Neural cell (in vitro differentiated cells): ENCODE results near the gene HOXA10. TPM values are rescaled to one million over a fixed set of nuclear protein-coding genes. Genes with fewer than 3 reads are reported as not detected.

Experiments
- H2AFZ ChIP-seq: fragments of 200-600, 300-800 bp; sonication (generic), shearing (Covaris generic); 2 replicates; pipeline ENCODE4 v1.6.0; 2014; ENCODE audit warnings: low read depth, mild to moderate bottlenecking, antibody characterized with exemption, low read length, moderate library complexity
- H3F3A ChIP-seq: fragments of 200-600 bp; shearing (Covaris generic); 2 replicates; pipeline ENCODE4 v1.6.1; 2016; ENCODE audit warnings: mild to moderate bottlenecking, moderate library complexity, mixed read lengths, antibody characterized with exemption, low read length; ENCODE audit not compliant: insufficient read depth, poor library complexity, severe bottlenecking
- H3K27ac ChIP-seq: fragments of 200-600, 300-800 bp; sonication (generic), shearing (Covaris generic); 2 replicates; pipeline ENCODE4 v1.5.1; 2014; ENCODE audit warnings: mild to moderate bottlenecking, low read length, moderate library complexity
- H3K27me3 ChIP-seq: fragments of 300-800, 200-600 bp; sonication (generic), shearing (Covaris generic); 2 replicates; pipeline ENCODE4 v1.6.0; 2014; ENCODE audit warnings: mild to moderate bottlenecking, low read depth, low read length, moderate library complexity; ENCODE audit not compliant: insufficient read depth
- H3K36me3 ChIP-seq: fragments of 300-800, 200-600 bp; sonication (generic), shearing (Covaris generic); 2 replicates; pipeline ENCODE4 v1.5.1; 2014; ENCODE audit warnings: mild to moderate bottlenecking, antibody characterized with exemption, low read length, moderate library complexity; ENCODE audit not compliant: insufficient read depth
- H3K4me2 ChIP-seq: fragments of 300-800, 200-600 bp; sonication (generic), shearing (Covaris generic); 2 replicates; pipeline ENCODE4 v1.6.0; 2014; ENCODE audit warnings: mild to moderate bottlenecking, low read length
- H3K4me3 ChIP-seq: fragments of 300-800, 200-600 bp; sonication (generic), shearing (Covaris generic); 2 replicates; pipeline ENCODE4 v1.5.1; 2014; ENCODE audit warnings: mild to moderate bottlenecking, low read length, moderate library complexity
- H3K79me2 ChIP-seq: fragments of 200-600 bp; shearing (Covaris generic); replicated peaks from 2 replicates; pipeline ENCODE4 v1.6.0; 2014; ENCODE audit warnings: mild to moderate bottlenecking, low read length, moderate library complexity; ENCODE audit not compliant: insufficient read depth
- H3K9ac ChIP-seq: fragments of 300-800, 200-600 bp; sonication (generic), shearing (Covaris generic); 2 replicates; pipeline ENCODE4 v1.6.1; 2016; ENCODE audit warnings: mild to moderate bottlenecking, low read length, mixed read lengths
- H3K9me2 ChIP-seq: fragments of 200-600 bp; shearing (Covaris generic); 2 replicates; pipeline ENCODE4 v1.6.1; 2016; ENCODE audit warnings: mild to moderate bottlenecking, low read length, mixed read lengths; ENCODE audit not compliant: insufficient read depth
- H3K9me3 ChIP-seq: fragments of 200-600, 300-800 bp; sonication (generic), shearing (Covaris generic); 2 replicates; pipeline ENCODE4 v1.6.1; 2016; ENCODE audit warnings: mild to moderate bottlenecking, mixed run types, low read length, moderate library complexity, mixed read lengths
- H4K20me1 ChIP-seq: fragments of 200-600 bp; shearing (Covaris generic); 2 replicates; pipeline ENCODE4 v1.6.1; 2016; ENCODE audit warnings: mild to moderate bottlenecking, mixed run types; ENCODE audit not compliant: insufficient read depth
- EP300 ChIP-seq: fragments of 450-650 bp; conservative IDR thresholded peaks from 2 replicates; pipeline ENCODE4 v1.6.1; 2014; ENCODE audit warnings: antibody characterized with exemption, mild to moderate bottlenecking, moderate library complexity; ENCODE audit not compliant: poor library complexity, severe bottlenecking
- EZH2 ChIP-seq: fragments of 200-600, 300-800 bp; shearing (Covaris generic), sonication (generic); IDR thresholded peaks from 2 replicates; pipeline ENCODE4 v1.6.1; 2014; ENCODE audit warnings: antibody characterized with exemption, low read length, borderline replicate concordance, mild to moderate bottlenecking; ENCODE audit not compliant: insufficient read depth, poor library complexity, severe bottlenecking
- POLR2AphosphoS5 ChIP-seq: IDR thresholded peaks from 2 replicates; pipeline ENCODE4 v1.6.1; 2012
- RAD21 ChIP-seq: fragments of 450-650 bp; conservative IDR thresholded peaks from 2 replicates; pipeline ENCODE4 v1.6.1; 2014; ENCODE audit warnings: antibody characterized with exemption, mild to moderate bottlenecking, moderate library complexity
- REST ChIP-seq: IDR thresholded peaks from 2 replicates; pipeline ENCODE4 v1.6.1; 2012; ENCODE audit warnings: borderline replicate concordance
- SMC3 ChIP-seq: fragments of 450-650 bp; conservative IDR thresholded peaks from 2 replicates; pipeline ENCODE4 v1.6.1; 2014; ENCODE audit warnings: antibody characterized with exemption, mild to moderate bottlenecking, moderate library complexity; ENCODE audit not compliant: poor library complexity
- TAF1 ChIP-seq: IDR thresholded peaks from 2 replicates; pipeline ENCODE4 v1.6.1; 2012; ENCODE audit warnings: low read depth
- polyA plus RNA-seq: library from polyadenylated mRNA; depleted of rRNA; stranded (reverse); fragments of >200 nt; gene quantifications from 2 replicates; pipeline ENCODE4 v1.2.3, GENCODE V29; 2014
- TF ChIP-seq, protein P1 (sequence below): fragments of 450-650 bp; IDR thresholded peaks from 2 replicates; pipeline ENCODE4 v1.5.1; 2014; ENCODE audit warnings: antibody characterized with exemption, mild to moderate bottlenecking, moderate library complexity; ENCODE audit not compliant: poor library complexity, severe bottlenecking

Gene HOXA10
- polyA plus RNA-seq, 1 donor from 2014 or later, result not detected

- Histone ChIP-seq H4K20me1 (no peaks in the 10 kb centered on the region), H2AFZ (no peak overlapping the region), H3K9ac (no peak overlapping the region), H3K4me3 (no peak overlapping the region), H3K9me3 (no peaks in the 10 kb centered on the region), H3K79me2 (no peaks in the 10 kb centered on the region), H3K4me2 (no peak overlapping the region), H3K36me3 (no peaks in the 10 kb centered on the region), H3F3A (no peaks in the 10 kb centered on the region), H3K27me3 (peaks cover 98% of the 10 kb centered on the region), H3K9me2 (no peaks in the 10 kb centered on the region), H3K27ac (no peak overlapping the region)
- TF ChIP-seq EZH2 (peak; percentile 69), REST (no peak)
Observed at GRCh38 chr7:27204851-27205322, 30.8 kb upstream of the HOXA10 start.

DNA sequence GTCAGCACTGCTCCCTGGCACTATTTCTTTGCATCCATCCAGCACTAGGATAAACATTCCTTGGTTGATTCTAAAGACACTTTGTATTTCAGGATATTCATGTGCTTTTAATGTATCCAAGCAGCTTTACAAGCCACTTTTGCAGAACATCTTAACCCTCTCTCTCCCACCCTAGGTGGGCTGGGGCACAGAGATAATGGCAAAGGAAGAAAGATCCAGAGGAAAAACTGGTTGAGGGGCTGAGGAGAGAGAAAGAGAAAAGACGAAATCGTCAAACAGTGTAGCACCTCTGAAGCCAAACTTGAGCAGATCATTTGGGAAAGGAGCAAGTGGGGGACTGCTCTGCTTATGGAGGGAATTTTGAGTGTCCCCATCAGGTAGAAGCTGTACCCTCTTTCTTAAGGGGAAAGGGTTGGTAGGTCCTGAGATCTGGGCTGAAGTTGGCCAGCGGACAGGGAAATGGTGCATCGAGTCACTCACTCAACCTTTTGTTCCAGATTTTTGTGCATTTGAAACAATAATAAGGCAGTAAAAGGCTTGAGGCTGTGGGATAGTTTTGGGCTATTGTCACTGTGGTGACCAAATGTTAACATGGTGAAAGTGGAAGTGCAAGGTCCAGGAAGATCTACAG is 30.0 kb upstream of the HOXA10 start:
- H3K27me3 ChIP-seq, result peaks cover 93% of the 10 kb centered on the region
- no peak for TF ChIP-seq TAF1
- TF ChIP-seq, protein P1, sequence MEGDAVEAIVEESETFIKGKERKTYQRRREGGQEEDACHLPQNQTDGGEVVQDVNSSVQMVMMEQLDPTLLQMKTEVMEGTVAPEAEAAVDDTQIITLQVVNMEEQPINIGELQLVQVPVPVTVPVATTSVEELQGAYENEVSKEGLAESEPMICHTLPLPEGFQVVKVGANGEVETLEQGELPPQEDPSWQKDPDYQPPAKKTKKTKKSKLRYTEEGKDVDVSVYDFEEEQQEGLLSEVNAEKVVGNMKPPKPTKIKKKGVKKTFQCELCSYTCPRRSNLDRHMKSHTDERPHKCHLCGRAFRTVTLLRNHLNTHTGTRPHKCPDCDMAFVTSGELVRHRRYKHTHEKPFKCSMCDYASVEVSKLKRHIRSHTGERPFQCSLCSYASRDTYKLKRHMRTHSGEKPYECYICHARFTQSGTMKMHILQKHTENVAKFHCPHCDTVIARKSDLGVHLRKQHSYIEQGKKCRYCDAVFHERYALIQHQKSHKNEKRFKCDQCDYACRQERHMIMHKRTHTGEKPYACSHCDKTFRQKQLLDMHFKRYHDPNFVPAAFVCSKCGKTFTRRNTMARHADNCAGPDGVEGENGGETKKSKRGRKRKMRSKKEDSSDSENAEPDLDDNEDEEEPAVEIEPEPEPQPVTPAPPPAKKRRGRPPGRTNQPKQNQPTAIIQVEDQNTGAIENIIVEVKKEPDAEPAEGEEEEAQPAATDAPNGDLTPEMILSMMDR, result no peak
- TF ChIP-seq POLR2AphosphoS5, result no peak
- TF ChIP-seq EP300, result no peak
- TF ChIP-seq REST, result no peak
- TF ChIP-seq RAD21, result no peak
- no peak for TF ChIP-seq SMC3
- no peaks in the 10 kb centered on the region for H3K9me2 ChIP-seq
- no peak overlapping the region for H2AFZ ChIP-seq
- H3K4me3 ChIP-seq, result no peak overlapping the region
- no peaks in the 10 kb centered on the region for H3K9me3 ChIP-seq
- H3K4me2 ChIP-seq, result no peak overlapping the region
- H3K9ac ChIP-seq, result no peak overlapping the region
- H3F3A ChIP-seq, result no peaks in the 10 kb centered on the region
- H3K79me2 ChIP-seq, result no peaks in the 10 kb centered on the region
- no peaks in the 10 kb centered on the region for H3K36me3 ChIP-seq
- H3K27ac ChIP-seq, result no peak overlapping the region
- no peaks in the 10 kb centered on the region for H4K20me1 ChIP-seq
